Measurements from ENCODE around the gene RPS4Y2.

The RPS4Y2 gene
- total RNA-seq: 0 reads per million in 2 experiments

GRCh38 chrY:20755808-20756207 lies at the start of gene RPS4Y2:
Gene RPS4Y2, plus strand, starts transcription at chrY:20756108. Its CDS starts 56 bp downstream, at chrY:20756164.
- no peak for DNase-seq (ENCODE audit: low read depth)

GRCh38 chrY:20714391-20714790 lies 41.5 kb upstream of the RPS4Y2 start:
- DNase-seq (ENCODE audit: low read depth): no peak

DNA sequence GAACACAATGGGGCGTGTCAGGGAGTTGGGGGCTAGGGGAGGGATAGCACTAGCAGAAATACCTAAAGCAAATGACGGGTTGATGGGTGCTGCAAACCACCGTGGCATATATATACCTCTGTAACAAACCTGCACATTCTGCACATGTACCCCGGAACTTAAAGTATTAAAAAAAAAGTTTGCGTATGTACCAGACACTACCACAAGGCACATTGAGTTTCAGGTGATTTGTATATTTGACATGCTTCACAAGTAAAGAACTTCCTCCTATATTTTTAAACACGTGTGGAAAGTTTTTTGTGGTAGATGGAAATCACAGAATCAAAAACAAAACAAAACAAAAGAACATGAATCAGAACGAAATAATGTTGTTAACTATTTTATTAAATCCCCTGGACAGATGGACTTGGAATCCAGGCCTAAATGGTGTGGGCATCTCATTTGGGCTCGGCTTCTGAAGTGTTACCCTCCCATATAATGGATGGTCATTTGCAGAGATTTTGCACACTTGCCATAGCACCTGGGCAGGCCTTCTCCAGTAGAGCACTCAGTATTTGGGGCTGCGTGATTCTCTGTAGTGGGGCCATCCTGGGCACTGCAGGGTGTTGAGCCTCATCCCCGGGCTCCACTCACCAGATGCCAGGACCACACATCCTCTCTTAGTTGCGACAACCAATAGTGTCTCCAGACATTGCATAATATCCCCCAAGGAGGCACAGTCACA lies 29.6 kb upstream of the RPS4Y2 start:
- DNase-seq (ENCODE audit: low read depth): no peak

GRCh38 chrY:20735200-20735599 lies 20.7 kb upstream of the RPS4Y2 start:
- no peak for DNase-seq (ENCODE audit: low read depth)

- no peak for DNase-seq (ENCODE audit: low read depth)
Measured at GRCh38 chrY:20739806-20740205, 16.1 kb upstream of the RPS4Y2 start.

- no peak for DNase-seq (ENCODE audit: low read depth)
Measured at GRCh38 chrY:20740609-20741008, 15.3 kb upstream of the RPS4Y2 start.

DNA sequence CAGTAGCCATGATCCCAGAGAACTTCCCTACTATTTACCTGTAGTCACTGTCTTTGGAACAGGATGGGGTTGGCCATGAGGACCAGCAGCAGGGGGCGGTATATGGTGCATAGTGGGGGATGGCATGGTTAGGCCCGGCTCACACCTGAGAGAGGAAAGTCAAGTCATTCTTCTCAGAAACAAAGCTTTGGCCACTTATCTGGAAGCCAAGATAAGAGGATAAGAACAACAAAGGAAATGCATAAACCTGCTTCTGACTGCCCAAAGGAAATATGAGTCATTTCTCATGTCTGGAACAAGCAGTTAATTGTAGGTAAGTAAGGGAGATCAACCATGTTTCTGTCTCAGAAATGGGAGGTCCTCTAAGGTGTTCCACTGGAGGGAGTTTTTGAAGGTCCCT lies 10.8 kb upstream of the RPS4Y2 start:
- no peak for DNase-seq (ENCODE audit: low read depth)

DNA sequence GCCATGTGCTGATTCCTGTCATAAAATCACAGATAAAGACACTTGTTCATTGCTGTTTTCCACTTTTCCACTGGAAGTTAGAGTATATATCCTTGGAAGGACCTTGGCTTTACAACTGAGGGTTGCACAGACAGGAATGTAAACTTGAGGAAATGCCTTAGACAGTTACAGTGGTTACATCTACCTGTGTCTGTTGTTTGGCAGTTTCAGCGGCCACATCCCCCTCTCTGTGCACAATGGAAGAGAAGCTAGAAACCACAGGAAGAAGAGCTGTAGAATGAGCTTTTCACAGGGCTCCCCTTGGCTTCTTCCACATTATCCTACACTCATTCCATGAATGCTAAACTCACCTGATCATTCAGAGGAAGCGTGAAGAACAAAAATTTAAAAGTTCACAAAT lies 9.0 kb upstream of the RPS4Y2 start:
- DNase-seq (ENCODE audit: low read depth): no peak

- no peak for DNase-seq (ENCODE audit: low read depth)
Measured at GRCh38 chrY:20763869-20764268, 8.0 kb downstream of the RPS4Y2 start.

DNA sequence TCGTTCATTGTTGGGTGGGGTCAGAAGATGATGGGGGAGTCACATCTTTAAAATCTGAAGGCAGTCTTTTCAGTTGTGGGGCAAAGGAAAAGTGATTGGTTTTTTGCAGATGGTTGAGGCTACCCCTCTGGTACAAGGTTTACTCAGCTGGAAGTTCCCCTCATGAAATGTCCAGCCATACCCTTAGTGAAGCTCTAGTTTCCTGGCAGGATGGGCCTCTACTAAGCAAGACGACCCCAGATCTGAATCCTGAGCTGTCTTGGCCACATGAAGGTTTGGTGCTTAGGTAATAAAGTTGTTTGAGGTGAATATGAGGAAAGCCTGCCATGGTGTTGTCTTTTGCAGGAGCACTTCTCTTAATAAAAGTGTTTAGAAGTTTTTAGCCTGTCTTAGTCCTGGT lies 9.2 kb downstream of the RPS4Y2 start:
- no peak for DNase-seq (ENCODE audit: low read depth)

GRCh38 chrY:20770755-20771154 lies 14.8 kb downstream of the RPS4Y2 start:
- DNase-seq (ENCODE audit: low read depth): no peak

DNA sequence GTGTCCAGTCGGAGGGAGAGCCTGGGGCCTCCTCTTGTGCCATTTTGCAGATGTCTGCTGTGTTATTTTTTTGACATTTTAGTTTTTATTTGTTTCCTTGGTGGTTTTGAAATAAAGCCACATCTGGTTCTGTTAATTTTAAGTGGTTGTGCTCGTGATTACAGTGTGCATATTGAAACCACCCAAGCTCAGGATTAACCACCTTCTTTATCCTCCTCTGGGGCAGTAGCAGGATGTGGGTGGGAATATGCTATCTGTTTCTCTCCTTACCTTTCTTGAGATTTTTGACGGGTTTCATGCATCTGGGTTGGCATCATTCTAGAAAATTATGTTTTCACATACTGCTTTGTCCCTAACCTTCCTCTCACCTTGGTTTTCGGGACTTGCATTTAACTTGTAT lies 20.2 kb downstream of the RPS4Y2 start:
- no peak for DNase-seq (ENCODE audit: low read depth)

- no peak for DNase-seq (ENCODE audit: low read depth)
Measured at GRCh38 chrY:20780104-20780654, 24.3 kb downstream of the RPS4Y2 start.

DNA sequence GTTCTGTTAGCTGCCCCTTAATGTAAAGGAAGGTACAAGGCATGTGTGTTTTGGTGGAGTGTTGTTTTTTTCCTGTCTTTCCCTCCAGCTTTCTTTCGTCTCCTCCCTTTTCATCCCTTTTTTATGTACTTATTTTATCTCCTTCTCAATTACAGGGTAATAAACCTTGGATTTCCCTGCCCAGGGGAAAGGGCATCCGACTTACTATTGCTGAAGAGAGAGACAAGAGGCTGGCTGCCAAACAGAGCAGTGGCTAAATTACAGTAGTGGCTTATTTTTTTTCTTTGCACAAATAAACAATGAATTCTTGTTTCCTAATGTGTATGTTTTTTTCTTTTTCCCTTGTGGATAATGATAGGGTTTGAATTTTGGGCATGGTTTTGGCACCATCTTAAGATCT lies 24.9 kb downstream of the RPS4Y2 start:
- DNase-seq (ENCODE audit: low read depth): no peak

DNA sequence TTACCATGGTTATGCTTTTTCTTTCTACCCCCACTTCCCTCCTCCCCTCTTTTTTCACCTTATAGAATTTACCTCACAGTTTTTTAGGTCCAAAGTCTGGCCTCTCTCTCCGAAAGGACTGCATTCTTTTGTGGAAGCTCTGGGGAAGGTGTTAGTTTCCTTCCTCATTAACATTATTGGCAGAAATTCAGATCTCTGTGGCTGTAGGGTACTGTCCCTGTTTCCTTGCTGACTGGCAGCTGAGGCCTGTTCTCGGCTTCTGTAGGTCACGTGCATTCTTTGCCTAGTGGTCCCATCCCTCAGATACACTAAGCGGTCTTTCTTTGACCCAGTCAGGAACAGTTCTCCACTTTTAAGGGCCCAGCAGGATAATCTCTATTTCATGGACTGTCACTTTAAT lies 25.5 kb downstream of the RPS4Y2 start:
- DNase-seq (ENCODE audit: low read depth): no peak

GRCh38 chrY:20784965-20785364 lies 29.1 kb downstream of the RPS4Y2 start:
- DNase-seq (ENCODE audit: low read depth): no peak

- DNase-seq (ENCODE audit: low read depth): no peak
Measured at GRCh38 chrY:20787076-20787475, 31.2 kb downstream of the RPS4Y2 start.

GRCh38 chrY:20798351-20799049 lies 42.6 kb downstream of the RPS4Y2 start:
- no peak for DNase-seq (ENCODE audit: low read depth)

- DNase-seq (ENCODE audit: low read depth): no peak
Measured at GRCh38 chrY:20802659-20803058, 46.8 kb downstream of the RPS4Y2 start.

DNA sequence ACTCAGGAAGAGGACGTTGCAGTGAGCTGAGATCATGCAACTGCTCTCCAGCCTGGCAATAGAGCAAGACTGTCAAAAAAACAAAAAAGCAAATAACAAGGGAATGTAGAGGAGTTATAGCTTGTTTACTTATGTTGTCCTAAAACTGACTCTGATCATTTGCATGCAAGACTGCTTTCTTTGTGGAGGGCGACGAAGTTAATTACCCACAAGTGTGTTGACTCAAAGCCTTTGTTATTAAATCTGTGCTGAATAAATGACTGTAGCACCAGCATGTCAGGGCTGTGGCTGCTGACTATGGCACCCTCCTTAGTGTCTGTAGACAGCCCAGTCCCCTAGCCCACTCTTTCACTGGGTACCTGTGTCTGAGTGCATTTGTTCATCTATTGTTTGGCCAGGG lies 50.3 kb downstream of the RPS4Y2 start:
- DNase-seq (ENCODE audit: low read depth): no peak

- no peak for DNase-seq (ENCODE audit: low read depth)
Measured at GRCh38 chrY:20813459-20813858, 57.6 kb downstream of the RPS4Y2 start.

DNA sequence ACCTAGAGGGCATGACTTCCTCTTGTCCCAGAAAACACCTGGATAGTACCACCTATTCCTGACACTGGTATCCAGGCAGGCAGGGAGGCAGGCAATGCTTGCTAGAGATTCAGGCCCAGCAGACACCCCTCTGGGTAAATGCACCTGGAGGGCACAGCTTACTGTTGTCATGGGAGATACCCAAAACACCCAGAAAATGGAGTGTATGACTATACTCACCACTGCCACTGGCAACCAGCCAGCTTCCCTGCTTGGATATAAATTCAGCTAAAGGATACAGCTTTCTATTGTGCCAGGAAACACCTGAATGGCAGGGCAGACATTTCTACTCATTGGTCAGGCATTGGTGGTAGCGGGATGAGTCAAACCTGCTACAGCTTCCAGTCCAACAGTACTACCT lies 58.9 kb downstream of the RPS4Y2 start:
- DNase-seq (ENCODE audit: low read depth): no peak

GRCh38 chrY:20817067-20817466 lies 61.2 kb downstream of the RPS4Y2 start:
- DNase-seq (ENCODE audit: low read depth): no peak
